ENCODE results near the gene ABHD17B.

Gene ABHD17B

DNA sequence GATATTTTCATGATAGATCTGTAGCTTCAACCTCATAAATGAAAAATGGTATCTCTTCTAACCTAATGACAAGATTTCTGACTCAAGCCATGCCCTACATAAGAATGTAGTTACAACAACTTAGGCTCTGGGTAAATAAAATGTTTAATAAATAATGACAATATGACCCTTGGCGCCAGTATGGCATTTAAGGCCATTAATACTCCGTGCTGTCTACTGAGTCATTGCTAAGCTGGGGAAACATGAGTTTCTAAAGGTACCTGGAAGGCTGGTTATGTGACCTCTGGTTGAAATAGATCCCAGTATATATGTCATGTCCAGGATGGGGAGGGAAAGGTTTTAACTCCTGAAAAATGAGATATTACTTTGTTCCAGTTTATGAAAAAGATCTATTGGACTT, 84.7 kb downstream of the ABHD17B start:
- no peak overlapping the region for H3K4me3 ChIP-seq (replicated peaks; ENCODE audit: low read depth, low read length)
- TF ChIP-seq, protein P1, sequence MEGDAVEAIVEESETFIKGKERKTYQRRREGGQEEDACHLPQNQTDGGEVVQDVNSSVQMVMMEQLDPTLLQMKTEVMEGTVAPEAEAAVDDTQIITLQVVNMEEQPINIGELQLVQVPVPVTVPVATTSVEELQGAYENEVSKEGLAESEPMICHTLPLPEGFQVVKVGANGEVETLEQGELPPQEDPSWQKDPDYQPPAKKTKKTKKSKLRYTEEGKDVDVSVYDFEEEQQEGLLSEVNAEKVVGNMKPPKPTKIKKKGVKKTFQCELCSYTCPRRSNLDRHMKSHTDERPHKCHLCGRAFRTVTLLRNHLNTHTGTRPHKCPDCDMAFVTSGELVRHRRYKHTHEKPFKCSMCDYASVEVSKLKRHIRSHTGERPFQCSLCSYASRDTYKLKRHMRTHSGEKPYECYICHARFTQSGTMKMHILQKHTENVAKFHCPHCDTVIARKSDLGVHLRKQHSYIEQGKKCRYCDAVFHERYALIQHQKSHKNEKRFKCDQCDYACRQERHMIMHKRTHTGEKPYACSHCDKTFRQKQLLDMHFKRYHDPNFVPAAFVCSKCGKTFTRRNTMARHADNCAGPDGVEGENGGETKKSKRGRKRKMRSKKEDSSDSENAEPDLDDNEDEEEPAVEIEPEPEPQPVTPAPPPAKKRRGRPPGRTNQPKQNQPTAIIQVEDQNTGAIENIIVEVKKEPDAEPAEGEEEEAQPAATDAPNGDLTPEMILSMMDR (IDR thresholded peaks at IDR 0.05; ENCODE audit: low read length, missing control alignments): no peak
- DNase-seq (ENCODE audit: low read depth): no peak

DNA sequence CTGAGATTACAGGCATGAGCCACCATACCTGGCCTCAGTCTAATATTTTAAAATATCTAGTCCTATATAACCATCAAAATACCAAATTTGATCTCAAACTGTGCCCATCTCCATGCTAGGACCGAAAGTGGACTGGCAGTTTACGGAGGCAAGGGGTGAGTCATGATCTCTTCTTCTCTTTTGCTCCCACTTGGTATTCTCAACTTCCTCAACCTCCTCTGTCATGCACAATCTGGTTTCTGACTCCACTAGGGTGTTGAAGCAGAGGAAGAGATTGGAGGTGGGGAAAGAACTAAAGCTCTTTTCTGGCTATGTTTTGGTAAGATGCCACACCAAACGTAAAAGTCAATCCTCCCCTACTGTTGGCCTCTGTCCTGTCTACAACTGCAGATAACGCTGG, 86.7 kb downstream of the ABHD17B start:
- no peak for DNase-seq (ENCODE audit: low read depth)
- no peak overlapping the region for H3K4me3 ChIP-seq (replicated peaks; ENCODE audit: low read depth, low read length)
- TF ChIP-seq, protein P1 (IDR thresholded peaks at IDR 0.05; ENCODE audit: low read length, missing control alignments): no peak

DNA sequence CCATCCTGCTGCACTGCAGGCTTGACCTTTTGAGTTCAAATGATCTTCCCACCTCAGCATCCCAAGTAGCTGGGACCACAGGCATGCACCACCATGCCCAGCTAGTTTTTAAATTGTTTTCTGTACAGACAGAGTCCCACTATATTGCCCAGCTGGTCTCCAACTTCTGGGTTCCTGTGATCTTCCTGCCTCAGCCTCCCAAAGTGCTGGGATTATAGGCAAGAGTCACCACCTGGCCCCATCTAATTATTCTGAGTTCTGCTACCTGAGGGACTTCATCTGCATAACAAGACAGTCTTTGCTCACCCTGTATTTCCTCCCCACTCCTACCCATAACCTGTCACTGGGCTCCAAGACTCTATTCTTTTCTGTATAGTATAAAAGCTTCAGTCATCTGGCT, 88.1 kb downstream of the ABHD17B start:
- H3K4me3 ChIP-seq (replicated peaks; ENCODE audit: low read depth, low read length): no peak overlapping the region
- TF ChIP-seq, protein P1 (IDR thresholded peaks at IDR 0.05; ENCODE audit: low read length, missing control alignments): no peak
- DNase-seq (ENCODE audit: low read depth): no peak

DNA sequence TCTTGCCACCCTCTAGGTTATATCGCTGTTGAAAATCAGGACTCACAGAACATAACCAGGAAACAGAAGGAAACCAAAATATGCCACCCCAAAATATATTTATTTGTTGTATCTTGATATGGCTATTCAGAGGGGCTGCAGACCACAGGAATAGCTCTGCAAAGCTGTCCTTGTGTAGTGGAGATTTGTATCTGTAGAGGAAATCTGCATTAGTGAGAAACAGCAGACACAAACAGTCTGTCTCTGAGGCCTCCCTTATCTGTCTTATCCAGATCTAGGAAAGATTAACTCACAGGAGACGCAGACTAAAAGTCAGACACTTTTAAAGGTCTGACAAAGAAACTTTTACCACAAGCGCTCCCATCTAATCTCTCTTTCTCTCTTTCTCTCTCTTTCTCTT, 88.5 kb downstream of the ABHD17B start:
- TF ChIP-seq, protein P1 (IDR thresholded peaks at IDR 0.05; ENCODE audit: low read length, missing control alignments): no peak
- H3K4me3 ChIP-seq (replicated peaks; ENCODE audit: low read depth, low read length): no peak overlapping the region
- DNase-seq (ENCODE audit: low read depth): no peak

DNA sequence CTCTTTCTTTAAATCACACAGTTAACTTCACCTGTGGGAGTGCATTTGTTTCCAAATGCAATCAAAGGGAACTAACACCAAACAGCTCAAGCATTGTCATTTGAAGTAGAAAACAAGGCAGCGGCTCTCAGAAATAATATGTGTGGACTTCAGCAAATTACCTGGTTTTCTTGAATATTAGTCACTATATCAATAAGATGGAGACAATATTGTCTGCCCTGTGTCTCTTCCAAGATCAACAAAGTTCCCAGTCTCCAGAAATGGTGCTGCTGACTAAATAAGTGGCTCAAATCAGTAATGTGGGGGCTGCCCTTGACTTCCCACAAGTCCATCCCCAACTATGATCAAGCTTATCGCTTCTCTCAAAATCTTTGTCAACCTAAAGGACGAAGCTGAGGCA, 89.6 kb downstream of the ABHD17B start:
- no peak overlapping the region for H3K4me3 ChIP-seq (replicated peaks; ENCODE audit: low read depth, low read length)
- TF ChIP-seq, protein P1 (IDR thresholded peaks at IDR 0.05; ENCODE audit: low read length, missing control alignments): no peak
- no peak for DNase-seq (ENCODE audit: low read depth)

DNA sequence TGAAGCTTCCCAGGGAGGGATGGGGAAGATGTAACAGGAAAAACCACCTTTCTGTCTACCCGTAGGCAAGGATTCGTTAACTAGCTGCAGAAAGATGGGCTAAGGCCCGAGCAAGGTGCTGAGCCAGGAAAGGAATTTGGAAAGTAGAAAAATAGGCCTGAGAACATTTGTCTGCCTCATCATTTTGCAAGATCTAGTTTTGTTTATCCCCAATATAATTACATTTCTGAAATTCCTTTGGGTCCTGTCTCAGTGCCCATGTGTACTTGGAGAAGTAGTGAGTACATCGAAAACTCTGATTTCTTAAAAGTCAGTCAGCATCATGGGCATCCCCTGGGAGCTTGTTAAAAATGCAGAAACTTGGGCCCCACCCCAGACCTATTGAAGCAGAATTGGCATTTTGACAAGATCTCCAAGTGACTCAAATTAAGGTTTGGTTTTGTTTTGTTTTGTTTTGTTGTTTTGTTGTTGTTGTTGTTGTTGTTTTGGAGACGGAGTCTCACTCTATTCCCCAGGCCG, 90.5 kb downstream of the ABHD17B start:
- no peak overlapping the region for H3K4me3 ChIP-seq (replicated peaks; ENCODE audit: low read depth, low read length)
- peak; percentile 8 for DNase-seq (ENCODE audit: low read depth)
- TF ChIP-seq, protein P1 (IDR thresholded peaks at IDR 0.05; ENCODE audit: low read length, missing control alignments): no peak

DNA sequence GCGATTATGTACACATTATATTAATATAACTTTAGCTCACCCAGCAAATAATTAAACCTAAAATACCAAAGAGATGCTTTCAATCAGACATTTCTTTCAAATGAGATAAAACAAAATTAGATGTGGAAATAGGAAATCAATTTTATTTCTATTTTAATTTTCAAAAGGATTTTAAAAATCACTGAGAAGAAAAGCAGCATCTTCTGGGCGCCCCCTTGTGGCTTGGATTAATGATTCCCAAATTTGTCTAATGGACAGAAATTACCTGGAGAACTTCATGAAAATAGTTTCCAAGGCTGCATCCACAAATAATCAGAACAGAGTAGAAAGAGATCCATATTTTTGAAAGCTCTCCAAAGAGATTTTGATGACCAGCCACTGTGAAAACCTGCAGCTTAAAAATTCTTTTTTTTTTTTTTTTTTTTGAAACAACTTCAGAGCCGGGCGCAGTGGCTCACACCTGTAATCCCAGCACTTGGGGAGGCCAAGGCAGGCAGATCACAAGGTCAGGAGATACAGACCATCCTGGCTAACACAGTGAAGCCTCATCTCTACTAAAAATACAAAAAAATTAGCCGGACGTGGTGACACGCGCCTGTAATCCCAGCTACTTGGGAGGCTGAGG, 91.8 kb downstream of the ABHD17B start:
- no peak overlapping the region for H3K4me3 ChIP-seq (replicated peaks; ENCODE audit: low read depth, low read length)
- peak; percentile 57 for DNase-seq (ENCODE audit: low read depth)
- TF ChIP-seq, protein P1 (IDR thresholded peaks at IDR 0.05; ENCODE audit: low read length, missing control alignments): peak; percentile 78

Data from fibroblast of pulmonary artery (primary cell).